MM.1S (cell line): ENCODE data around the gene SPP1.

Experiments used
- DNase-seq: peaks from one replicate; pipeline ENCODE4 v3.0.0-alpha.2; 2015
- H2AFZ ChIP-seq: fragments of 300-600 bp; sonication (generic); 2 replicates; pipeline ENCODE4 v1.6.0; 2016; ENCODE audit warnings: antibody characterized with exemption, low read length
- H3F3A ChIP-seq: fragments of 300-600 bp; sonication (generic); 2 replicates; pipeline ENCODE4 v1.6.1; 2016; ENCODE audit warnings: mild to moderate bottlenecking, antibody characterized with exemption, low read length, moderate library complexity, mixed read lengths; ENCODE audit not compliant: insufficient read depth
- H3K27ac ChIP-seq: fragments of 300-600 bp; sonication (generic); 2 replicates; pipeline ENCODE4 v1.5.1; 2016; ENCODE audit warnings: mild to moderate bottlenecking, low read length
- H3K27me3 ChIP-seq: fragments of 300-600 bp; sonication (generic); replicated peaks from 2 replicates; pipeline ENCODE4 v1.6.0; 2016; ENCODE audit warnings: low read length; ENCODE audit not compliant: insufficient read depth
- H3K36me3 ChIP-seq: fragments of 300-600 bp; sonication (generic); replicated peaks from 2 replicates; pipeline ENCODE4 v1.6.1; 2016; ENCODE audit warnings: mild to moderate bottlenecking, low read length, mixed read lengths; ENCODE audit not compliant: insufficient read depth
- H3K4me1 ChIP-seq: fragments of 300-600 bp; sonication (generic); 2 replicates; pipeline ENCODE4 v1.6.1; 2016; ENCODE audit warnings: low read length, mixed read lengths
- H3K4me2 ChIP-seq: fragments of 300-600 bp; sonication (generic); 2 replicates; pipeline ENCODE4 v1.6.0; 2016; ENCODE audit warnings: low read depth, low read length
- H3K4me3 ChIP-seq: fragments of 300-600 bp; sonication (generic); 2 replicates; pipeline ENCODE4 v1.5.1; 2016; ENCODE audit warnings: low read length, mixed read lengths
- H3K79me2 ChIP-seq: fragments of 300-600 bp; sonication (generic); 2 replicates; pipeline ENCODE4 v1.6.1; 2016; ENCODE audit warnings: mixed run types, low read length, mixed read lengths
- H3K9ac ChIP-seq: fragments of 300-600 bp; sonication (generic); 2 replicates; pipeline ENCODE4 v1.6.1; 2016; ENCODE audit warnings: low read length, mixed read lengths
- H3K9me2 ChIP-seq: fragments of 300-600 bp; sonication (generic); replicated peaks from 2 replicates; pipeline ENCODE4 v1.6.1; 2016; ENCODE audit warnings: mild to moderate bottlenecking, low read length, mixed read lengths; ENCODE audit not compliant: insufficient read depth
- H3K9me3 ChIP-seq: fragments of 300-600 bp; sonication (generic); replicated peaks from 2 replicates; pipeline ENCODE4 v1.6.1; 2016; ENCODE audit warnings: mild to moderate bottlenecking, low read length, mixed read lengths; ENCODE audit not compliant: insufficient read depth
- H4K20me1 ChIP-seq: fragments of 300-600 bp; sonication (generic); 2 replicates; pipeline ENCODE4 v1.6.1; 2016; ENCODE audit warnings: mild to moderate bottlenecking, low read length, moderate library complexity, mixed read lengths; ENCODE audit not compliant: insufficient read depth
- CTCF ChIP-seq: fragments of 300-600 bp; sonication (generic); IDR thresholded peaks from 2 replicates; pipeline ENCODE4 v1.5.1; 2016; ENCODE audit warnings: antibody characterized with exemption, low read length, mixed read lengths
- EZH2 ChIP-seq: fragments of 300-600 bp; sonication (generic); optimal IDR thresholded peaks from 2 replicates; pipeline ENCODE3; 2017; ENCODE audit warnings: low read depth, mild to moderate bottlenecking, antibody characterized with exemption, low read length, mixed read lengths
- EZH2phosphoT487 ChIP-seq: fragments of 300-600 bp; sonication (generic); IDR thresholded peaks from 2 replicates; pipeline ENCODE4 v1.6.1; 2018; ENCODE audit warnings: antibody characterized with exemption, low read length

SPP1 gene

GRCh38 chr4:88030565-88031310 is 55.2 kb downstream of the SPP1 start:
- TF ChIP-seq EZH2phosphoT487 (no peak), CTCF (no peak), EZH2 (no peak)
- peak overlapping the region; percentile 37 for H3K4me2 ChIP-seq
- no peaks in the 10 kb centered on the region for H3K36me3 ChIP-seq
- 0 out of 2 replicates have a peak overlapping the region, but pooled peaks have one; percentile 6 for H3K4me3 ChIP-seq
- no peaks in the 10 kb centered on the region for H3K27me3 ChIP-seq
- H4K20me1 ChIP-seq, result no peaks in the 10 kb centered on the region
- H3K9me3 ChIP-seq, result no peaks in the 10 kb centered on the region
- H3K27ac ChIP-seq, result peak overlapping the region; percentile 38; the same call in 1 of the 2 replicates
- H2AFZ ChIP-seq, result no peak overlapping the region
- 0 out of 2 replicates have a peak, but pooled peaks cover 2% of the 10 kb centered on the region for H3K79me2 ChIP-seq
- peaks cover 45% of the 10 kb centered on the region for H3K4me1 ChIP-seq
- H3F3A ChIP-seq, result peaks cover 22% of the 10 kb centered on the region
- no peaks in the 10 kb centered on the region for H3K9me2 ChIP-seq
- DNase-seq, result peak; percentile 64
- no peak overlapping the region for H3K9ac ChIP-seq
